ENCODE measurements around the gene CSK. TPM values are rescaled to one million over a fixed set of nuclear protein-coding genes. Genes with fewer than 3 reads are reported as not detected.

The CSK gene
- total RNA-seq, 1 donor from 2014 or later, result 70.9 TPM

GRCh38 chr15:74791007-74791406 lies 9.1 kb downstream of the CSK start:
- Mint-ChIP-seq H3K9me3 (ENCODE audit: low read depth) (no peaks in the 10 kb centered on the region), H3K36me3 (ENCODE audit: insufficient read depth) (no peaks in the 10 kb centered on the region), H3K4me3 (ENCODE audit: low read depth) (no peak overlapping the region), H3K4me1 (ENCODE audit: low read depth) (peaks cover 14% of the 10 kb centered on the region), H3K27me3 (no peaks in the 10 kb centered on the region), H3K27ac (no peak overlapping the region)
- DNase-seq (ENCODE audit: low spot score, unreplicated experiment), result no peak
- TF ChIP-seq, protein P1, sequence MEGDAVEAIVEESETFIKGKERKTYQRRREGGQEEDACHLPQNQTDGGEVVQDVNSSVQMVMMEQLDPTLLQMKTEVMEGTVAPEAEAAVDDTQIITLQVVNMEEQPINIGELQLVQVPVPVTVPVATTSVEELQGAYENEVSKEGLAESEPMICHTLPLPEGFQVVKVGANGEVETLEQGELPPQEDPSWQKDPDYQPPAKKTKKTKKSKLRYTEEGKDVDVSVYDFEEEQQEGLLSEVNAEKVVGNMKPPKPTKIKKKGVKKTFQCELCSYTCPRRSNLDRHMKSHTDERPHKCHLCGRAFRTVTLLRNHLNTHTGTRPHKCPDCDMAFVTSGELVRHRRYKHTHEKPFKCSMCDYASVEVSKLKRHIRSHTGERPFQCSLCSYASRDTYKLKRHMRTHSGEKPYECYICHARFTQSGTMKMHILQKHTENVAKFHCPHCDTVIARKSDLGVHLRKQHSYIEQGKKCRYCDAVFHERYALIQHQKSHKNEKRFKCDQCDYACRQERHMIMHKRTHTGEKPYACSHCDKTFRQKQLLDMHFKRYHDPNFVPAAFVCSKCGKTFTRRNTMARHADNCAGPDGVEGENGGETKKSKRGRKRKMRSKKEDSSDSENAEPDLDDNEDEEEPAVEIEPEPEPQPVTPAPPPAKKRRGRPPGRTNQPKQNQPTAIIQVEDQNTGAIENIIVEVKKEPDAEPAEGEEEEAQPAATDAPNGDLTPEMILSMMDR (IDR thresholded peaks at IDR 0.05; ENCODE audit: unreplicated experiment), result no peak

- no peak for DNase-seq (ENCODE audit: low spot score, unreplicated experiment)
- no peaks in the 10 kb centered on the region for H3K36me3 Mint-ChIP-seq (ENCODE audit: insufficient read depth)
- H3K27ac Mint-ChIP-seq, result no peak overlapping the region
- H3K4me1 Mint-ChIP-seq (ENCODE audit: low read depth), result peaks cover 14% of the 10 kb centered on the region
- H3K9me3 Mint-ChIP-seq (ENCODE audit: low read depth), result no peaks in the 10 kb centered on the region
- TF ChIP-seq, protein P1 (IDR thresholded peaks at IDR 0.05; ENCODE audit: unreplicated experiment), result no peak
- no peak overlapping the region for H3K4me3 Mint-ChIP-seq (ENCODE audit: low read depth)
- H3K27me3 Mint-ChIP-seq, result no peaks in the 10 kb centered on the region
Measured at GRCh38 chr15:74791667-74792066, 9.8 kb downstream of the CSK start.

- H3K27me3 Mint-ChIP-seq, result no peaks in the 10 kb centered on the region
- peaks cover 14% of the 10 kb centered on the region for H3K4me1 Mint-ChIP-seq (ENCODE audit: low read depth)
- no peak overlapping the region for H3K4me3 Mint-ChIP-seq (ENCODE audit: low read depth)
- no peak for DNase-seq (ENCODE audit: low spot score, unreplicated experiment)
- H3K36me3 Mint-ChIP-seq (ENCODE audit: insufficient read depth), result no peaks in the 10 kb centered on the region
- no peak overlapping the region for H3K27ac Mint-ChIP-seq
- H3K9me3 Mint-ChIP-seq (ENCODE audit: low read depth), result no peaks in the 10 kb centered on the region
- TF ChIP-seq, protein P1 (IDR thresholded peaks at IDR 0.05; ENCODE audit: unreplicated experiment), result no peak
Measured at GRCh38 chr15:74792227-74793016, 10.5 kb downstream of the CSK start.

- Mint-ChIP-seq H3K27ac (no peak overlapping the region), H3K9me3 (ENCODE audit: low read depth) (no peaks in the 10 kb centered on the region), H3K36me3 (ENCODE audit: insufficient read depth) (no peaks in the 10 kb centered on the region), H3K4me1 (ENCODE audit: low read depth) (peaks cover 7% of the 10 kb centered on the region), H3K27me3 (no peaks in the 10 kb centered on the region), H3K4me3 (ENCODE audit: low read depth) (no peak overlapping the region)
- TF ChIP-seq, protein P1 (IDR thresholded peaks at IDR 0.05; ENCODE audit: unreplicated experiment), result no peak
- no peak for DNase-seq (ENCODE audit: low spot score, unreplicated experiment)
Measured at GRCh38 chr15:74793135-74794028, 11.5 kb downstream of the CSK start.

DNA sequence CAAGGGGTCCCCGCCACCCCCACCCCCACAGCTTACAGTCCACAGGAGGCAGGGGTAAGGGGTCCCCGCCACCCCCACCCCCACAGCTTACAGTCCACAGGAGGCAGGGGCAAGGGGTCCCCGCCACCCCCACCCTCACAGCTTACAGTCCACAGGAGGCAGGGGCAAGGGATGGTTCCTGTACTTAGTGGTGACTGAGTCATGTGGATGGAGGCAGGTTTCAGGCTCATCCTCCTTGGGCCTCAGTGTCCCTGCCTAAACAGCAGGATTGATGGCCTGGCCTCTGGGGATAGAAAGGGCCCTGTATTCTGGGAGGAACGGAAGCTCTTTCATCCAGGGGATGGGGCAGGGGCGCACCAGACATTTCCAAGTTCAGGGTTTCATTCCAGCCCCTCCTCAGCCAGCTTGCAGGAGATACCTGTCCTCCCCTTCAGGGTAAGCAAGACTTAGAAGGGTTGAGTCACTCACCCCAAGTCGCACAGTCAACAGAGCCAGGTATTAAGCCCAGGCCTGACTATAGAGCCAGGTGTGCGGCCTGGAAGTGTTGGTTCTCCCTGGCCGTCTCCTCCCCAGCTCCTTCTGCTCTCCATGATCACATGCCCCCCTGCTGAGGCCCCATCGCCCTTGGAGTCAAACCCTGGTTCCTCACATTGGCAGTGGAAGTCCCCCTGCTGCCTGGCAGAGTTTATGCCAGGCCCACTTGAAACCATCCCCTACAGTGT lies 12.5 kb downstream of the CSK start:
- TF ChIP-seq, protein P1 (IDR thresholded peaks at IDR 0.05; ENCODE audit: unreplicated experiment), result no peak
- no peaks in the 10 kb centered on the region for H3K36me3 Mint-ChIP-seq (ENCODE audit: insufficient read depth)
- no peak overlapping the region for H3K4me3 Mint-ChIP-seq (ENCODE audit: low read depth)
- no peak overlapping the region for H3K27ac Mint-ChIP-seq
- no peaks in the 10 kb centered on the region for H3K9me3 Mint-ChIP-seq (ENCODE audit: low read depth)
- no peaks in the 10 kb centered on the region for H3K27me3 Mint-ChIP-seq
- H3K4me1 Mint-ChIP-seq (ENCODE audit: low read depth), result peaks cover 3% of the 10 kb centered on the region
- no peak for DNase-seq (ENCODE audit: low spot score, unreplicated experiment)
